Liver (tissue), 9 donors: ENCODE measurements around the gene HAAO. TPM values are rescaled to one million over a fixed set of nuclear protein-coding genes. Genes with fewer than 3 reads are reported as not detected.

Experiments
- DNase-seq: peaks from one replicate; pipeline ENCODE4 v3.0.0-alpha.2; 2017; ENCODE audit warnings: low spot score
- H3K27ac ChIP-seq, 2 donors: one replicate each; pipeline ENCODE4 v1.7.0; 2013; ENCODE audit warnings: inconsistent platforms in 2 of 2, low read length in 2 of 2, control low read depth in 1 of 2, low read depth in 1 of 2, mild to moderate bottlenecking in 1 of 2
- H3K27me3 ChIP-seq, 4 donors: one replicate each; pipeline versions ENCODE4 v1.6.1 to v1.7.0; 2013; ENCODE audit warnings: low read length in 3 of 4, inconsistent platforms in 1 of 4, mild to moderate bottlenecking in 1 of 4, moderate library complexity in 1 of 4; ENCODE audit not compliant: control insufficient read depth in 4 of 4, insufficient read depth in 4 of 4
- H3K36me3 ChIP-seq, 4 donors: one replicate each; pipeline versions ENCODE4 v1.6.1 to v1.7.0; 2013; ENCODE audit warnings: low read length in 3 of 4, mild to moderate bottlenecking in 3 of 4, low read depth in 1 of 4, moderate library complexity in 1 of 4; ENCODE audit not compliant: control insufficient read depth in 4 of 4, insufficient read depth in 3 of 4
- H3K4me1 ChIP-seq, 4 donors: one replicate each; pipeline versions ENCODE4 v1.6.1 to v1.7.0; 2013; ENCODE audit warnings: low read length in 3 of 4, mild to moderate bottlenecking in 3 of 4, moderate library complexity in 1 of 4; ENCODE audit not compliant: control insufficient read depth in 4 of 4, insufficient read depth in 4 of 4
- H3K4me3 ChIP-seq, 3 donors: one replicate each; pipeline versions ENCODE4 v1.6.1 to v1.7.0; 2013; ENCODE audit warnings: low read length in 3 of 3, control low read depth in 1 of 3, low read depth in 1 of 3, mild to moderate bottlenecking in 1 of 3
- H3K9ac ChIP-seq, 2 donors: one replicate each; pipeline ENCODE4 v1.7.0; 2013; ENCODE audit warnings: low read length in 2 of 2, mild to moderate bottlenecking in 2 of 2, moderate library complexity in 2 of 2, control low read depth in 1 of 2, low read depth in 1 of 2
- H3K9me3 ChIP-seq, 4 donors: one replicate each; pipeline versions ENCODE4 v1.6.1 to v1.7.0; 2013; ENCODE audit warnings: low read length in 3 of 4; ENCODE audit not compliant: control insufficient read depth in 4 of 4
- ATF3 ChIP-seq: IDR thresholded peaks from 2 replicates; pipeline ENCODE4 v1.6.1; 2016; ENCODE audit warnings: antibody characterized with exemption
- CTCF ChIP-seq: fragments of 150-350 bp; IDR thresholded peaks from 2 replicates; pipeline ENCODE4 v1.5.1; 2017; ENCODE audit warnings: improper control_type of control experiment, low read depth, low read length; ENCODE audit not compliant: missing input control
- FOXA1 ChIP-seq: IDR thresholded peaks from 2 replicates; pipeline ENCODE4 v1.6.1; 2016; ENCODE audit warnings: antibody characterized with exemption
- GABPA ChIP-seq, 2 donors: IDR thresholded peaks in 1 of 2; conservative IDR thresholded peaks in 1 of 2; 2 replicates each; pipeline ENCODE4 v1.6.1; 2016; ENCODE audit warnings: antibody characterized with exemption in 2 of 2, mild to moderate bottlenecking in 1 of 2, moderate library complexity in 1 of 2
- HNF4A ChIP-seq, 2 donors: conservative IDR thresholded peaks; 2 replicates each; pipeline ENCODE4 v1.6.1; 2016; ENCODE audit warnings: antibody characterized with exemption in 2 of 2, mild to moderate bottlenecking in 2 of 2
- HNF4G ChIP-seq: IDR thresholded peaks from 2 replicates; pipeline ENCODE4 v1.6.1; 2016; ENCODE audit warnings: antibody characterized with exemption
- JUND ChIP-seq, 2 donors: IDR thresholded peaks; 2 replicates each; pipeline ENCODE4 v1.6.1; 2016; ENCODE audit warnings: antibody characterized with exemption in 2 of 2
- NR2F2 ChIP-seq: IDR thresholded peaks from 2 replicates; pipeline ENCODE4 v1.6.1; 2016; ENCODE audit warnings: antibody characterized with exemption
- RAD21 ChIP-seq, 2 donors: IDR thresholded peaks; 2 replicates each; pipeline ENCODE4 v1.6.1; 2016; ENCODE audit warnings: antibody characterized with exemption in 2 of 2, mild to moderate bottlenecking in 2 of 2
- RXRA ChIP-seq, 2 donors: IDR thresholded peaks; 2 replicates each; pipeline ENCODE4 v1.6.1; 2017 to 2018; ENCODE audit warnings: antibody characterized with exemption in 2 of 2, mild to moderate bottlenecking in 1 of 2
- SP1 ChIP-seq: IDR thresholded peaks from 2 replicates; pipeline ENCODE4 v1.6.1; 2018; ENCODE audit warnings: antibody characterized with exemption, mild to moderate bottlenecking
- YY1 ChIP-seq: IDR thresholded peaks from 2 replicates; pipeline ENCODE4 v1.6.1; 2016; ENCODE audit warnings: antibody characterized with exemption, mild to moderate bottlenecking
- WGBS: extraction: QIAGEN DNeasy Blood & Tissue Kit; methylation state at CpG from one replicate; pipeline ENCODE4 v1.1.7; 2013; 5-methylcytosine and 5-hydroxymethylcytosine counted together
- polyA plus RNA-seq, 2 donors: library from polyadenylated mRNA; stranded (reverse) in 1 of 2; unstranded in 1 of 2; fragments of 200-250 nt in 1 of 2; fragments of >200 nt in 1 of 2; fragmentation: Nextera tagmentation in 1 of 2; extraction: Ambion mirVana in 1 of 2; gene quantifications; one replicate each; pipeline versions ENCODE4 v1.2.1 to v1.2.3, GENCODE V29; 2013 to 2015
- total RNA-seq, 2 donors: library from RNA; depleted of rRNA; stranded (reverse); fragments of >200 nt; gene quantifications; one replicate each; pipeline ENCODE4 v1.2.3, GENCODE V29; 2014
- donor health status: healthy.
- donor health status: healthy.
- donor health status: healthy.
- donor health status: healthy.
- donor health status: healthy.

Gene HAAO
- total and polyA plus RNA-seq, 4 donors, result 17.4 to 140 (median 130) TPM

DNA sequence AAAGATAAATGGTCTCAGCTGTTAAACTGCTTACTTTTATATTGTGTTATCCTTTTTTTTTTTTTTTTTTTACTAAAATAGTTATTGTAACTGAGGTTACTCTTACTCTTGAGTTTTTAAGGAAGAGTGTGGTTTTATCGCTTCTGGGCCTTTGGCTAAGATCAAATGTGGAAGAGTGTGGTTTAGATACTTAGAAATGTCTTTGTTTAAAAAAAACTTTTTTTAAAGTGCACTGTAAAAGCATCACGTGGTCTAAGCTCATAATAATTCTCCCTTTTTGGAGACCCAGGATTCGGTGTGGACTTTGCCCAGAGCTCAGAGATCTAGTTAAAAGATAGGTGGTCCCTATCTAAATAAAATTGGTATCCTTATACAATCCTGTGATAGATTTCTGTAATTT, 16.6 kb downstream of the HAAO start:
- Histone ChIP-seq H3K9me3 (no peaks in the 10 kb centered on the region), H3K9ac (no peak overlapping the region), H3K4me1 (peaks cover 0 to 6% (median 0%) of the 10 kb centered on the region in 4 donors), H3K27me3 (no peaks in the 10 kb centered on the region), H3K4me3 (no peak overlapping the region), H3K27ac (no peak overlapping the region), H3K36me3 (peaks cover 0 to 2% (median under 1%) of the 10 kb centered on the region in 4 donors)
- no peak for DNase-seq
- TF ChIP-seq CTCF (no peak), RXRA (IDR thresholded peaks at IDR 0.05) (no peak), HNF4G (no peak), FOXA1 (no peak)
- 71% methylated on average over 3 of the region's 3 CpGs for WGBS

DNA sequence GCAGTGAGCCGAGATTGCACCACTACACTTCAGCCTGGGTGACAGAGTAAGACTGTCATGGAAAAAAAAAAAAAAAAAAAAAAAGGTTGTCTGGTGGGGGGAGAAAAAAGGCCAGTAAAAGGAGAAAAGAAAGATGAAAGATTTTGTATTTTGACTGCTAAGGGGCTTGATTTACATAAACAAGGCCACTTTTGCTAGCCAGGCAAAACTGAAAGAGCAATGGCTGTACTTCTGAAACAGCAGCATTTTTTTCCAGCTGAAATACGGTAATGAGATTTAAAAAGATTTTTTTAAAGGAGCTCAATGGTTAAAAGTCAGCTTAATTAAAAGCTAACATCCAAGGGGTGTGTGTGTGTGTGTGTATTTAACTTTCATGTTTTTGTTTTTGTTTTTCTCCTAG, 17.2 kb downstream of the HAAO start:
- Histone ChIP-seq H3K27ac (no peak overlapping the region), H3K4me3 (no peak overlapping the region), H3K4me1 (peaks cover 0 to 6% (median 0%) of the 10 kb centered on the region in 4 donors), H3K27me3 (no peaks in the 10 kb centered on the region), H3K9me3 (no peaks in the 10 kb centered on the region), H3K36me3 (peaks cover 0 to 2% (median under 1%) of the 10 kb centered on the region in 4 donors), H3K9ac (no peak overlapping the region)
- TF ChIP-seq JUND (IDR thresholded peaks at IDR 0.05), result no peak
- TF ChIP-seq GABPA (IDR thresholded peaks at IDR 0.05 in 1 of 2, conservative IDR thresholded peaks at IDR 0.05 in 1 of 2), result no peak
- TF ChIP-seq YY1, result no peak
- TF ChIP-seq NR2F2, result no peak
- TF ChIP-seq CTCF, result no peak
- TF ChIP-seq RAD21 (IDR thresholded peaks at IDR 0.05), result no peak
- no peak for TF ChIP-seq ATF3
- no peak for TF ChIP-seq FOXA1
- TF ChIP-seq HNF4A (conservative IDR thresholded peaks at IDR 0.05), result no peak
- no peak for DNase-seq
- 91% methylated on average over 2 of the region's 2 CpGs for WGBS

- no peak for TF ChIP-seq SP1
- TF ChIP-seq NR2F2, result no peak
- no peak for DNase-seq
- no peak overlapping the region for H3K9ac ChIP-seq
- H3K9me3 ChIP-seq, result no peaks in the 10 kb centered on the region
- WGBS, result 93% methylated on average over 5 of the region's 5 CpGs
- H3K4me3 ChIP-seq, result no peak overlapping the region
- peaks cover 2 to 14% (median 7%) of the 10 kb centered on the region in 4 donors for H3K36me3 ChIP-seq
- no peaks in the 10 kb centered on the region for H3K27me3 ChIP-seq
- H3K4me1 ChIP-seq, result peaks cover 0 to under 1% (median 0%) of the 10 kb centered on the region in 4 donors
- no peak overlapping the region for H3K27ac ChIP-seq
These were observed 20.7 kb downstream of the HAAO start for GRCh38 chr2:42771546-42772153.
